ENCODE results near the gene OR52E4.

GRCh38 chr11:5931061-5931460 is 50.6 kb downstream of the OR52E4 start:
- TF ChIP-seq CTCF (IDR thresholded peaks at IDR 0.05) (no peak), POLR2A (IDR thresholded peaks at IDR 0.05) (no peak)

Data from right lobe of liver (tissue), 4 donors.